SK-N-SH treated with all-trans-retinoic acid at 6 μM for 48 hours (cell line): Measurements from ENCODE around the gene NTPCR.

Experiments
- ZNF565 ChIP-seq: fragments of 450-650 bp; formaldehyde crosslinking; conservative IDR thresholded peaks from 2 replicates; pipeline ENCODE4 v1.5.0; 2020; ENCODE audit warnings: low read depth, mild to moderate bottlenecking, moderate library complexity
- TF ChIP-seq, protein P1 (sequence below): fragments of 250-450 bp; sonication (Bioruptor Pico); IDR thresholded peaks from 2 replicates; pipeline ENCODE4 v1.8.0; 2020; ENCODE audit warnings: mild to moderate bottlenecking, moderate library complexity, borderline replicate concordance

- no peak for TF ChIP-seq ZNF565
- TF ChIP-seq, protein P1, sequence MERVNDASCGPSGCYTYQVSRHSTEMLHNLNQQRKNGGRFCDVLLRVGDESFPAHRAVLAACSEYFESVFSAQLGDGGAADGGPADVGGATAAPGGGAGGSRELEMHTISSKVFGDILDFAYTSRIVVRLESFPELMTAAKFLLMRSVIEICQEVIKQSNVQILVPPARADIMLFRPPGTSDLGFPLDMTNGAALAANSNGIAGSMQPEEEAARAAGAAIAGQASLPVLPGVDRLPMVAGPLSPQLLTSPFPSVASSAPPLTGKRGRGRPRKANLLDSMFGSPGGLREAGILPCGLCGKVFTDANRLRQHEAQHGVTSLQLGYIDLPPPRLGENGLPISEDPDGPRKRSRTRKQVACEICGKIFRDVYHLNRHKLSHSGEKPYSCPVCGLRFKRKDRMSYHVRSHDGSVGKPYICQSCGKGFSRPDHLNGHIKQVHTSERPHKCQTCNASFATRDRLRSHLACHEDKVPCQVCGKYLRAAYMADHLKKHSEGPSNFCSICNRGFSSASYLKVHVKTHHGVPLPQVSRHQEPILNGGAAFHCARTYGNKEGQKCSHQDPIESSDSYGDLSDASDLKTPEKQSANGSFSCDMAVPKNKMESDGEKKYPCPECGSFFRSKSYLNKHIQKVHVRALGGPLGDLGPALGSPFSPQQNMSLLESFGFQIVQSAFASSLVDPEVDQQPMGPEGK (CRISPR knock-in tag) = no peak
These were observed 7.7 kb downstream of the NTPCR start for GRCh38 chr1:232958067-232958466.
